ENCODE results near the gene C4orf33. TPM values are rescaled to one million over a fixed set of nuclear protein-coding genes. Genes with fewer than 3 reads are reported as not detected.
"Not testable (repeated sequence)": the region's sequence is repeated elsewhere in the genome, so short reads cannot be mapped to it uniquely, and the experiment has no call there.

Gene C4orf33
- total RNA-seq, 1 experiment from 2014 or later = 21.6 TPM

DNA sequence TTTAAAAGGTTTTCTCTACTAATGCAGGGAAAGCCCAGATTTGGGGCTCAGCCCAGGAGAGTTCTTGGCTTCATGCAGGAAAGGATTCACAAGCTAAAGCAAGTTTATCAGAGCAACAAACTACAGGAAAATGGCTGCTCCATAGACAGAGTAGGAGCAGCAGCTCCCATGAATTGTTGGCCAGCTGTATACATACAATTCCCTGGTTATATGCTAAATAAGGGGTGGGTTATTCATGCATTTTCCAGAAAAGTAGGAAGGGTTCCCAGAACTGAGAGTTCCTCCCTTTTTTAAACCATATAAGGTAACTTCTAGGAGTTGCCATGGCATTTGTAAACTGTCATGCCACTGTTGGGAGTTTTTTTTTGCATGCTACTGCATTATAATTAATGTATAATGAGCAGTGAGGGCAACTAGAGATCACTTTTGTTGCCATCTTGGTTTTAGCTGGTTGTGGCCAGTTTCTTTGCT lies 2.6 kb downstream of the C4orf33 start:
- peaks cover 2% of the 10 kb centered on the region; the same call in 1 of the 2 replicates for H3K36me3 ChIP-seq
- DNase-seq (ENCODE audit: low read depth in 1 of 2, low spot score in 2 of 2) = no peak

GRCh38 chr4:129109965-129110824 lies 14.2 kb downstream of the C4orf33 start:
- Histone ChIP-seq H3K36me3 (0 out of 2 replicates have a peak, but pooled peaks cover 3% of the 10 kb centered on the region), H3K4me3 (no peak overlapping the region), H3K4me1 (replicated peaks) (no peaks in the 10 kb centered on the region), H3K27ac (no peak overlapping the region), H3K9me3 (replicated peaks) (no peaks in the 10 kb centered on the region), H3K27me3 (replicated peaks) (no peaks in the 10 kb centered on the region)
- DNase-seq (ENCODE audit: low read depth in 1 of 2, low spot score in 2 of 2) = no peak

More for the DNA sequence above, 2.6 kb downstream of the C4orf33 start:
- no peak overlapping the region for H3K4me3 ChIP-seq
- H3K4me1 ChIP-seq (replicated peaks) = no peaks in the 10 kb centered on the region
- H3K27me3 ChIP-seq (replicated peaks) = no peaks in the 10 kb centered on the region
- no peak overlapping the region for H3K27ac ChIP-seq
- no peaks in the 10 kb centered on the region for H3K9me3 ChIP-seq (replicated peaks)

DNA sequence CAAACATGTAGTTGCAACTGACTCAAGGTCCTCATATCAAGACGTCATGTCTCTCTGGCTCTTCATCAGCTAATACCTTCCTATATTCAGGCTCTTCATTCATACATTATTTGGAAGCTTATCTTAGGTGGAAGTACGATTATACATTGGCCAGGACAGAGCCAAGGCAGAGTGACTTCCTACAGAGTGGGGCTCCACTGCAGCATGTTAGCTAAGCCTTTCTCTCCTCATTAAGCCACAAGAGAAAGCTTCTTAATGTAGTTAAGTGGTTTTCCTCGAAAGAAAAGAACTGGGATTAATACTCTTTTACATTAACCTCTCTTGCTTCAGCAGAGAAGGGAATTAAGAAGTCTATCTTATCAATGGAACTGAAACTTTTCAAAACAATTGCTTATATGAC lies 15.0 kb downstream of the C4orf33 start:
- Histone ChIP-seq H3K27ac (no peak overlapping the region), H3K9me3 (replicated peaks) (no peaks in the 10 kb centered on the region), H3K36me3 (no peaks in the 10 kb centered on the region), H3K4me3 (no peak overlapping the region), H3K27me3 (replicated peaks) (no peaks in the 10 kb centered on the region), H3K4me1 (replicated peaks) (no peaks in the 10 kb centered on the region)
- no peak for DNase-seq (ENCODE audit: low read depth in 1 of 2, low spot score in 2 of 2)

DNA sequence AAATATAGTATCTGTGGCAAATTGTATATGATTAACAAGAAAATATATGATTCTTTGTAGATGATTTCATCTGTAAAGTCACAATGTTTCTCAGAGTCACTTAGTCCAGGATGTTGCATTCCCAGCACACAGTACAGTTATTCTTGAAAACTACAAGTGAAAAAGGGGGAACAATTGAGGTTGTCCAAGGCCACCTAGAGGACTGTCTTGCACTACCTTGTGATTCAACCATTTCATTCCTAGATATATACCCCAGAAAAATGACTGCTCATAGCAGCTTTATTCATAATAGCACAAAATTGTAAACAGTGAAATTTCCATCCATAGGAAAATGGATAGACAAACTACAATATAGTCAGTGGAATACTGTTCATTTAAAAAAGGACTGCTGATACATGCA lies 16.0 kb downstream of the C4orf33 start:
- DNase-seq (ENCODE audit: low read depth in 1 of 2, low spot score in 2 of 2) = no peak
- Histone ChIP-seq H3K4me3 (no peak overlapping the region), H3K4me1 (replicated peaks) (no peaks in the 10 kb centered on the region), H3K36me3 (no peaks in the 10 kb centered on the region), H3K9me3 (replicated peaks) (no peaks in the 10 kb centered on the region), H3K27me3 (replicated peaks) (no peaks in the 10 kb centered on the region), H3K27ac (no peak overlapping the region)

DNA sequence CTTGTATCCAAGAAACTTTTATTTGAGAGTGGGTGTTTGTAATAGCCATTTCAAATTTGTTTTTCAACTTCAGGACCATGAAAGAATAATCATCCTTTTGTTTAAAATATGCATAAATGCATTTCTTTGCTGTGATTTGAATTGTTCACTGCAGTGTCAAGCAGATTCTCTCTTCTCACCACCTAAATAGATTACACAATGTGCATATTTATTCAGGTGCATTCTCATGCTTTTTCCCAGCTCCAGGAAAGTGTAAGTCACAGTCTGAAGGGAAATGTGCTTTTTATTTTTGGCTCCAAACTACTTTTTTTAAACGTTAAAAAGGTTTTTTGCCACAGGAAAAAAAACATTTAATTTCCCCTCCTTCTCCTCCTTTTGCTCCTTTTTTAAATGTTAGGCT lies 17.5 kb downstream of the C4orf33 start:
- Histone ChIP-seq H3K4me3 (no peak overlapping the region), H3K27ac (no peak overlapping the region), H3K9me3 (replicated peaks) (no peaks in the 10 kb centered on the region), H3K4me1 (replicated peaks) (no peaks in the 10 kb centered on the region), H3K27me3 (replicated peaks) (no peaks in the 10 kb centered on the region), H3K36me3 (no peaks in the 10 kb centered on the region)
- no peak for DNase-seq (ENCODE audit: low read depth in 1 of 2, low spot score in 2 of 2)

DNA sequence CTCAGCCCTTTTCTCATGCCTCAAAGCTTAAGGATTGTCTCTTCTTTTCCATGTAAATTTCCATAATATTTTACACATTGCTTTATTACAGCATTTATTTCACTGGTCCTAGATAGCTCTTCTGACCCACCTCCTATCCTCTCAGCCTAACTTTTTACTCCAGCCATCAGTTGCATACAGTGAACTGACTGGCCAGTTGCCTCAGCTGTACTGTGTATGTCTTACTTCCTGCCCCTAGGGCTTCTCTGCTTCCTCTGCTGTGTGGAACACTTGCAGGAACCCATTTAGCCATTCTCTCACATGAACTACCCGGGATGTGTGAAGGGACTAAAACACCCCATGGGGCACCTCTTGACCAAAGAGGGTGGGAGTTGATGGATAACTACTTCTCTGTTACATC lies 18.0 kb downstream of the C4orf33 start:
- Histone ChIP-seq H3K36me3 (no peaks in the 10 kb centered on the region), H3K4me3 (no peak overlapping the region), H3K27ac (no peak overlapping the region), H3K4me1 (replicated peaks) (no peaks in the 10 kb centered on the region), H3K9me3 (replicated peaks) (no peaks in the 10 kb centered on the region), H3K27me3 (replicated peaks) (no peaks in the 10 kb centered on the region)
- no peak for DNase-seq (ENCODE audit: low read depth in 1 of 2, low spot score in 2 of 2)

DNA sequence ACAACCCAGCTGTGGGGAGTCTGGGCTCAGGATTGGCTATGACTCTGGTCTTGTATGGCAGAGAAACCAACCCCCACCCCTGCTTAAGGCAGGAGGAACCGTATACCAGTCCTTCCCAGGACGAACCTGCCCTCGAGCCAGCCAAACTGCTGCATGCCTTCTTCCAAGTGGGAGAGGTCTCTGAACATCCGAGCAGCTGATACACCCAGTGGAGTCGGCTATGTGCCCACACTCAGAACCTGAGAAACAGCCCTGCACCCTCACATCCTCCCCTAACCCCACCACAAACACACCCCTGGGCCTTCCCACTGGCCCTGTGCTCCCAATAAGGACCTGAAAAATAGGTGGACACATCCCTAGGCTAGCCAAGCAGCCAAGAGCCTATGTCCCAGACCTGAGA lies 21.8 kb downstream of the C4orf33 start:
- no peaks in the 10 kb centered on the region for H3K9me3 ChIP-seq (replicated peaks)
- H3K36me3 ChIP-seq = no peaks in the 10 kb centered on the region
- H3K4me1 ChIP-seq (replicated peaks) = no peaks in the 10 kb centered on the region
- no peak overlapping the region for H3K4me3 ChIP-seq
- H3K27ac ChIP-seq = no peak overlapping the region
- DNase-seq (ENCODE audit: low read depth in 1 of 2, low spot score in 2 of 2) = no peak
- H3K27me3 ChIP-seq (replicated peaks) = no peaks in the 10 kb centered on the region

- DNase-seq (ENCODE audit: low read depth in 1 of 2, low spot score in 2 of 2); H3K27ac ChIP-seq; H3K27me3 ChIP-seq (replicated peaks): not testable (repeated sequence)
Observed at GRCh38 chr4:129126614-129127013, 30.7 kb downstream of the C4orf33 start.

GRCh38 chr4:129129143-129129542 lies 33.2 kb downstream of the C4orf33 start:
- H3K4me1 ChIP-seq (replicated peaks) = no peaks in the 10 kb centered on the region
- no peaks in the 10 kb centered on the region for H3K36me3 ChIP-seq
- DNase-seq (ENCODE audit: low read depth in 1 of 2, low spot score in 2 of 2) = no peak
- H3K4me3 ChIP-seq = no peak overlapping the region
- no peaks in the 10 kb centered on the region for H3K9me3 ChIP-seq (replicated peaks)
- no peak overlapping the region for H3K27ac ChIP-seq
- H3K27me3 ChIP-seq (replicated peaks) = no peaks in the 10 kb centered on the region

More at GRCh38 chr4:129126614-129127013, 30.7 kb downstream of the C4orf33 start:
- not testable (repeated sequence) for H3K9me3 ChIP-seq (replicated peaks); H3K36me3 ChIP-seq; H3K4me1 ChIP-seq (replicated peaks); H3K4me3 ChIP-seq

- Histone ChIP-seq H3K36me3 (no peaks in the 10 kb centered on the region), H3K9me3 (replicated peaks) (no peaks in the 10 kb centered on the region), H3K4me3 (no peak overlapping the region), H3K27me3 (replicated peaks) (no peaks in the 10 kb centered on the region), H3K4me1 (replicated peaks) (no peaks in the 10 kb centered on the region), H3K27ac (no peak overlapping the region)
- no peak for DNase-seq (ENCODE audit: low read depth in 1 of 2, low spot score in 2 of 2)
Observed at GRCh38 chr4:129131343-129131742, 35.4 kb downstream of the C4orf33 start.

GRCh38 chr4:129136433-129136832 lies 40.5 kb downstream of the C4orf33 start:
- Histone ChIP-seq H3K4me1 (replicated peaks) (no peaks in the 10 kb centered on the region), H3K9me3 (replicated peaks) (no peaks in the 10 kb centered on the region), H3K36me3 (no peaks in the 10 kb centered on the region), H3K4me3 (no peak overlapping the region), H3K27ac (no peak overlapping the region), H3K27me3 (replicated peaks) (no peaks in the 10 kb centered on the region)
- no peak for DNase-seq (ENCODE audit: low read depth in 1 of 2, low spot score in 2 of 2)

GRCh38 chr4:129138810-129139496 lies 43.0 kb downstream of the C4orf33 start:
- peaks cover 10% of the 10 kb centered on the region; the same call in 1 of the 2 replicates for H3K27me3 ChIP-seq (replicated peaks)
- H3K4me1 ChIP-seq (replicated peaks) = no peaks in the 10 kb centered on the region
- H3K4me3 ChIP-seq = no peak overlapping the region
- H3K36me3 ChIP-seq = no peaks in the 10 kb centered on the region
- H3K9me3 ChIP-seq (replicated peaks) = no peaks in the 10 kb centered on the region
- H3K27ac ChIP-seq = no peak overlapping the region
- DNase-seq (ENCODE audit: low read depth in 1 of 2, low spot score in 2 of 2) = no peak

- Histone ChIP-seq H3K4me1 (replicated peaks) (no peaks in the 10 kb centered on the region), H3K4me3 (no peak overlapping the region), H3K36me3 (no peaks in the 10 kb centered on the region), H3K27me3 (replicated peaks) (peaks cover 10% of the 10 kb centered on the region; the same call in 1 of the 2 replicates), H3K9me3 (replicated peaks) (no peaks in the 10 kb centered on the region), H3K27ac (no peak overlapping the region)
- DNase-seq (ENCODE audit: low read depth in 1 of 2, low spot score in 2 of 2) = no peak
Observed at GRCh38 chr4:129140521-129140920, 44.6 kb downstream of the C4orf33 start.

DNA sequence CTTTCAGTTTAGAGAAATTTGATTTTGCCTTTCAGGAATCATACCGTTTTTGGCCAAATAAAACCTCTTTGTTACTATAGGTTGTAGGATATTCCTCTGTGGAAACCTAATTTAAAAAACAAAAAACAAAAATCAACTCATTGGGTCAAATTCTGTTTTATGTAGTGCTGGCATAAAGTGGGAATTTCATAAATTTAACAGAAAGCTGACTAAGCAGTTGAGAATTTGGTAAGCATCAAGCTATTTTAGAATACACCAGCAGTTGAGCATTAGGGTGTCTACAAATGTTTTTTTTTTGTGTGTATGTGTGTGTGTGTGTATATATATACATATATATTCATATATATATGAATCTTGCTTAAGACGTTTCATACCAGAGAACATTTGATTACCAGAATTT lies 47.4 kb downstream of the C4orf33 start:
- no peak overlapping the region for H3K4me3 ChIP-seq
- no peaks in the 10 kb centered on the region for H3K4me1 ChIP-seq (replicated peaks)
- H3K27me3 ChIP-seq (replicated peaks) = peaks cover 10% of the 10 kb centered on the region; the same call in 1 of the 2 replicates
- DNase-seq (ENCODE audit: low read depth in 1 of 2, low spot score in 2 of 2) = no peak
- no peak overlapping the region for H3K27ac ChIP-seq
- H3K9me3 ChIP-seq (replicated peaks) = no peaks in the 10 kb centered on the region
- H3K36me3 ChIP-seq = no peaks in the 10 kb centered on the region
